ENCODE data around the gene CATSPER4.
"Not testable (repeated sequence)": the region's sequence is repeated elsewhere in the genome, so short reads cannot be mapped to it uniquely, and the experiment has no call there.

CATSPER4 gene

DNA sequence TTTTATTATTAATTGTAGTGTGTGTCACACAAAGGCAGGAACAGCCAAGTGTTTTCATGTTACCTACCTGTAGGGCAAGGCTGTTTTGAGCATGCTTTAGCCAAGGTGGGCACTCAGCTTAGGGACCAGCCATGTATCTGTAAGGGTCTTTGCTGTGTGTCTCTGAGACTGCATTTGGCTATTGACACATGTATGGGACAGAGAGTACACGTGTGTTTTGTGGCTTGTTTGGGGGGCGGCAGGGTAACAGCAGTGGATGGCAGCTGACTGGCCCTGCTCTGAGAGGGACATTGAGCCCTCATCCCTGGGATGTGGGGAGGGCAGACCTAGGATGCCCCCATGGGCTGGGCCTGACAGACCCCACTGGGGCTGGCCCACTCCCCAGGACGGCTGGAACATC lies 6.9 kb downstream of the CATSPER4 start:
- no peak for DNase-seq

GRCh38 chr1:26197813-26198212 lies 7.4 kb downstream of the CATSPER4 start:
- DNase-seq = no peak

DNA sequence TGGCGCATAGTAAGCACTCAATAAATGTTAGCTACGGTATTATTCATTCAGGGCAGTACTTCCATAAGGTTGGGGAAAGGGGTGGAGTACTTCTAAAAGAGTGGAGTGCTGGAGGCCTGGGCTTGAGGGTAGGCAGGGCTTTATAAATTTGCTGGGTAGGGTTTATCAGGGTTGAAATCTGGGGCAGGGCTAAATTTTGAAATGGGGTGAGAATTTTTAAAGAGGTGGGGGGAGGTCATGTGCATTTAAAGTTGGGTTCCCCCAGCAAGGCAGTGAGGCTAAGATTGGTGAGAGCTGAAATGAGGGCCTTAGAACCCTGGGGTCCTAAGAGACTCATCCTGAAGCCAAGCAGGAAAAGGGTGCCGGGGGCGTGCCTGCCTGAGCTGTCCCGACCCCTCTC lies 10.0 kb downstream of the CATSPER4 start:
- no peak for DNase-seq

GRCh38 chr1:26203642-26204318 lies 13.4 kb downstream of the CATSPER4 start:
- DNase-seq = no peak

GRCh38 chr1:26210147-26210870 lies 19.9 kb downstream of the CATSPER4 start:
- no peak for DNase-seq

GRCh38 chr1:26212726-26213125 lies 22.3 kb downstream of the CATSPER4 start:
- DNase-seq = no peak

DNA sequence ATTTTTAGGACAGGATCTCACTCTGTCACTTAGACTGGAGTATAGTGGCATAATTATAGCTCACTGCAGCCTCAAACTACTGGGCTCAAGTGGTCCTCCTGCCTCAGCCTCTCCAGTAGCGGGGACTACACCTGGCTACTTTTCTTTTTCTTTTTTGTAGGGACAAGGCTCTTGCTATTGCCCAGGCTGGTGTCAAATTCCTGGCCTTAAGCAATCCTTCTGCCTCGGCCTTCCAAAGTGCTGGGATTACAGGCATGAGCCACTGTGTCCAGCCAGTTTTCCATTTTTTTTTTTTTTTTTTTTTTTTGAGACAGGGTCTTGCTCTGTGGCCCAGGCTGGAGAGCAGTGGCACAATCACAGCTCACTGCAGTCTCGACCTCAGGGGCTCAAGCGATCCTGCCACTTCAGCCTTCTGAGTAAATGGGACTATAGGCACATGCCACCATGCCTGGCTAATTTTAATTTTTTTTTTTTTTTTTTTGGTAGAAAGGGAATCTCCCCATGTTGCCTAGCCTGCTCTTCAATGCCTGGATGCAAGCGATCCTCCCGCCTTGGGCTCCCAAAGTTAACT lies 23.0 kb downstream of the CATSPER4 start:
- DNase-seq = no peak

DNA sequence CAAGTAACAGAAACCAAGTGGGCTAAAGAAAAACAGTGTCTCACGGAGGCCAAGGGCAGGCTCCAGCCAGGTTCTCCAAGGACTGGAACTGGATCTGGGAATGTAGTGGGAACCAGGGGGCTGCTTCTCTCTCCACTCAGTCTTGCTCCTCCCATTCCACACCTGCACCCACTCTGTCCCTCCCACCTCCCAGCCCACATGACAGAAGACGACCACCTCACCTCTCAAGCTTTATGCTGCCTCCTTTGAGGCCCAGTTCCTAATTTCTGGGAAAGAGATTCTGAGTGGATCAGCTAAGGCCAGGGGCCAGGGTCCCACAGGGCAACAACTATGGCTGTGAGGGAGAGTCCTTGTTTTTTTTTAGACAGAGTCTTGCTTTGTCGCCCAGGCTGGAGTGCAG lies 24.8 kb downstream of the CATSPER4 start:
- DNase-seq = no peak

- no peak for DNase-seq
Measured at GRCh38 chr1:26218906-26219494, 28.6 kb downstream of the CATSPER4 start.

DNA sequence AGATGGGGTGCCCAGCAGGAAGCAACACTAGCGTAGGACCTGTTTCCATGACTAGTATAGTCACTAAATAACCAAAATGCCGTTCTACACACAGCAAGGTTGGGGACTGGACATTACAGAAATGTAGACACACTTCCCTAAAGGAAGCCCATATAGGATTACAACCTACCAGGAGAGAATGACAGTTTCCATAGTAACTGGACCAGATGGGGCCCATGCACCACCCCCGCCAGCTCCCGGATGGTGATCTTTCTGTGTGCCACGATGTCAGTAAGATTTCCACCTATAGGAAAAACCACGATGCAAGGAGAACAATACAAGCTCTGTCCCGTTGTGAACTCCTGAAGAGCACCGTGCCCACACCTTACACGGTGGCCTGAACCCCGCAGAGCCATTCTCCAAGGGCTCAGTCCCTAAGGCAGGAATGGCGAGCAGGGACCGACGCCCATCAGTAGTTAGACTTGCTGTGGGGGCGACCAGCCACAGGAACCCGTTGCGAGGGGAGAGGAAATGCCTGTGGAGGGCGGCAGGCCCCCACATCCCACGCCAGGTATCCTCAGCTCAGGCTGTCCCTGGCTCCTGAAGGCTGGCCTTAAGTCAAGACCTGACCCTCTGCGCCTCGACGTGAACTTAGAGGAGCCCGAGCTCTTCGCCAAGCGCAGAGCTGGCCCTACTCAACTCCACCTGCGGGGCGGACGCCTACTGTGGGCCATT lies 30.0 kb downstream of the CATSPER4 start:
- DNase-seq = no peak

DNA sequence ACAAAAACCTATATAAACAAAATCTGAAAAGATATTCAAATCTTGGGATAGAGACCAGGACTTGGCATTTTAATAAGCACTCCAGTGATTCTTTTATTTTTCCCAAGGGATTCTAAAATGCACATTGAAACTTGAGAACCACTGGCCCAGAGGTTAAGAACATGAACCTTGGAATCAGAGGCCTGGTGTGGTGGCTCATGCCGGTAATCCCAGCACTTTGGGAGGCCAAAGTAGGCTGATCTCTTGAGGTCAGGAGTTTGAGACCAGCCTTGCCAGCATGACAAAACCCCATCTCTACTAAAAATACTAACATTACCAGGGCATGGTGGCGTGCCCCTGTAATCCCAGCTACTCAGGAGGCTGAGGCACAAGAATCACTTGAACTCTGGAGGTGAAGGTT lies 30.7 kb downstream of the CATSPER4 start:
- no peak for DNase-seq

DNA sequence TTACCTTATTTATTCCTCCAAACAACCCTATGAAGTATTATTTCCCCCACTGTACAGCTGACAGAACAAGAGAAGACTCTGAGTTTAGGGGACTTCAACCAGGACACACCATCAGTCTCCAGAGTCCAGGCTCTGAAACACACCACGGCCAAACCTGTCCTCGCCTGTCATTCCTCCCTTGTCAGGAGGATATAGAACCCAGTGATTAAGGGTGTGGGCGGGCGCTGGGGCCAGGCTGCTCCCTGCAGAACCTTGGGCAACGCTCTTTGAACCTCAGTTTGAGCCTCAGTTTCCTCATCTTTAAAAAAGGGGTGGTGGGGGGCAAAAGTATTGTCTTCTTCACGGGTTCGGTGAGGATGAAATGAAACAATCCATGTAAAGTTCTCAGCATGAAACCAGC lies 34.2 kb downstream of the CATSPER4 start:
- no peak for DNase-seq

DNA sequence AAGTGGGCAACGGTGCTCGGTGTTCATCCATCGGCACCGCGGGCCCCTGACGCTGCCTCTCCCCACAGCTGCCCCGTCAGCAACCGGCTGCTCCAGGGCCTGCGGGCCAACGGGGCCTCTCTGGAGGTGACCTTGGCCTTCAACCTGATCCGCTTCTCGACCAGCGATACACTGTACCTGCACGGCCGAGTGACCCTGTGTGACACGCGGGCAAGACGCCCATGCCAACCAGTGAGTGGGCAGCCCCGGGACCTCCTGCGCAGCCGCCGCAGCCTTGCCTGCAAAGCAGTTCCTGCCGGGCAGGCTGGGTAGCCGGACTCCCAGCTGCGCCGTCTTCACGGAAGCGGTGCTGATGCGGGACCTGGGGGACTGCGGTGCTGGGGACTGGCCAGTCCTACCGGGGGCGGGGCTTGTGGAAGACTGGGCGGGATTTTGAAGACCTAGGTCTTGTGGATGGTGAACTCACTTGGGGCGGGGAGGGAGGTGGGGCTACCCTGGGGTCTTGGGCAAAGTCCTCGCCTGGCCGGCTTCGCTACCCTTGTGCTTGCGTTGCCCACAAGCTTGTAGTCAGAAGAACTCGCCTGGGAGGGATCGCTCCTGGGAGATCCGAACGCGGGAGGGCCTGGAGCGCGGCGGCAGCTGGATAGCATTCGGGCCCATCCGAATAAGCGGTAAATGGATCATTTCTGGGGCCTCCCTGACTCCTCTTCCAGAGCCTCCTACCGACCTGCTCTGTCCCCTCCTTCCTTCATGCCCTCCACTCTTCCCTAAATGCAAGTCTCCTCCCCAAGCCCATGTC lies 34.8 kb downstream of the CATSPER4 start:
- DNase-seq = peak; percentile 69

GRCh38 chr1:26230682-26231081 lies 40.3 kb downstream of the CATSPER4 start:
- not testable (repeated sequence) for DNase-seq

- DNase-seq = peak; percentile 99
Measured at GRCh38 chr1:26233903-26234643, 43.7 kb downstream of the CATSPER4 start, which contains the start of gene CEP85. TSS of gene CEP85 (plus strand) at chr1:26234200. CDS start at chr1:26239784, 5,584 bp downstream.

GRCh38 chr1:26234644-26235370 lies 44.4 kb downstream of the CATSPER4 start:
- peak; percentile 12 for DNase-seq

DNA sequence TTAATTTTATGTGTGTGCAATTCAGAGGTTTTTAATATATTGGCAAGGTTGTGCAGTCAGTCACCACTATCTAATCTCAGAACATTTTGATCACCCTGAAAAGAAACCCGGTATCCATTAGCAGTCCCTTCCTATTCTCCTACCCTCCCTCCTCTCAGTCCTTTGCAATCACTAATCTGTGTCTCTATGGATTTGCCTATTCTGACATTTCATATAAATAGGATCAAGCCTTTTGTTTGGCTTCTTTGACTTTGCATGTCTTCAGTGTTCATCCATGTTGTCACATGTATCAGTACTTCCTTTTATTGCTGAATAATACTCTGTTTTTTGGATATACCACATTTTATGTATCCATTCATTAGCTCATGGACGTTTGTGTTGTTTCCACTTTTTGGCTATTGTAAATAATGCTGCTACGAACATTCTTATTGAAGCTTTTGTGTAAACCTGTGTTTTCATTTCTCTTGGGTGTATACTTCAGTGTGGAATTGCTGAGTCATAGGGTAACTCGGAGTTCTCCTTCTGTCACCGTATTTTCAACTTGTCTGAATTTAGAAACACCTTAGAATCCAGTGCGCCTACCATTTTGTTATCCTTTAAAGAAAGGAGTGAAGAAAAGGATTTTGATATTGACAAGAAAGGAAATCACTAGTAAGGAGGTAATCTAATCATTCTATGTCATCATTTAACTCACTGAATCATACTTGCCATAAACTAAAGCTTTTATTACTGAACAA lies 47.0 kb downstream of the CATSPER4 start:
- DNase-seq = no peak

- DNase-seq = no peak
Measured at GRCh38 chr1:26239936-26240335, 49.5 kb downstream of the CATSPER4 start.

Data from CD4-positive, alpha-beta T cell treated with Interleukin-17A for 4 hours (primary cell).